ENCODE measurements around the gene UBXN1. TPM values are rescaled to one million over a fixed set of nuclear protein-coding genes. Genes with fewer than 3 reads are reported as not detected.
"Not testable (repeated sequence)": the region's sequence is repeated elsewhere in the genome, so short reads cannot be mapped to it uniquely, and the experiment has no call there.

Gene UBXN1
- total RNA-seq, 1 experiment from 2014 or later: 100 TPM

GRCh38 chr11:62712276-62712812, 33.5 kb upstream of the UBXN1 start:
- no peak for DNase-seq (ENCODE audit: low read depth, low spot score)
- in situ Hi-C loops (cut with HindIII; ENCODE audit: low pct_unique_long_range_greater_than_20kb, low sequenced_read_pairs): no loop called here

DNA sequence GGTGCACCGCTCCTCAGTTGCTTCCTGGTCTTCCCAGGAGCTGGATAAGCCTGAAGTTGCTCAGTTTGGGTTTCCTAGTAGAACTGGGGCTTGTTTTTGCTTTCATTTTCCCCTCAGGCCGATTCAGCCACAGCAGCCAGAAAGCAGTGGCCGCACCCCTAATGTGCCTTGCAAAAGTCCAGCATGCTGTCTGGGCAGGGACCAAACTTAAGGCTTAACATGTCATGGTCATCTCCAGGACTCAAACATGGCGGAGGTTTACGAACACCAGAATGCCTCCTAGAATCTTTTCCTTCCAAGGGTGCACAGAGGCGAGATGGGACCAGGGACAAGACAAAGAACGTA, 31.1 kb upstream of the UBXN1 start:
- DNase-seq (ENCODE audit: low read depth, low spot score): no peak
- in situ Hi-C loops (cut with HindIII; ENCODE audit: low pct_unique_long_range_greater_than_20kb, low sequenced_read_pairs): no loop called here

DNA sequence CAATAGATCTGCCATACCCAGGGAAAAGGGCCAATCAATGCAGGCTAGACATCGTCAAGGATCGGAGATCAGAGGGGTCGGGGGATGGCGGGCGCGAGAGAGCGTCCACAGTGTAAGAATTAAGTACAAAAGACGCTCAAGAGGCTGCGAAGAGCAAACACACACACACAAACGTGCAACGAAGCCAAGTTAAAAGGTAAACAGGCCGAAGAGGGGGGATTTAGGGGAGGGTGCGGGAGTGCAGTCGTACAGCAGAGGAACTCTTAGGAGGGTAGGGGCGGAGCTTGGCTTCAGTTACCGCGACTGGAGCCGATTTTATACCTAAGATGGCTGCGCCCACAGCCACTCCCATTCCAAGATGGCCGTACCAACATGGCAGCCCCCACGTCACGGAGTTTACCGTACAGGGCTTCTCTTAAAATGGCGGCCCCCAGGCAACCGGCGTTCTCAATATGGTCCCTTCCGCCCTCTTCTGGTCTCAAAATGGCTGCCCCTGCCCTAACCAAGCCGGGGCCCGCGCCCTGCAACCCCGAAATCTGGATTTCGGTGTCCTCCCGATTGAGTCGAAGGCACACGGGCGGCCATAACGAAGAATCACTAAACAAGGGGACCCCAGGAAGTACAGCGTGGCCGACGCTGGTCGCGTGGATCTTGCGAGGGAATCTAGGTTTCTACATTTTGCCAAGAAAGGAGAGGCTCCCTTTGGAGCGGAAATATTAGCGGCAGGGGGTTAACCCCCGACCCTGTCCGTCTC, 30.6 kb upstream of the UBXN1 start:
- DNase-seq (ENCODE audit: low read depth, low spot score): peak; percentile 96
- in situ Hi-C loops (cut with HindIII; ENCODE audit: low pct_unique_long_range_greater_than_20kb, low sequenced_read_pairs): no loop called here

DNA sequence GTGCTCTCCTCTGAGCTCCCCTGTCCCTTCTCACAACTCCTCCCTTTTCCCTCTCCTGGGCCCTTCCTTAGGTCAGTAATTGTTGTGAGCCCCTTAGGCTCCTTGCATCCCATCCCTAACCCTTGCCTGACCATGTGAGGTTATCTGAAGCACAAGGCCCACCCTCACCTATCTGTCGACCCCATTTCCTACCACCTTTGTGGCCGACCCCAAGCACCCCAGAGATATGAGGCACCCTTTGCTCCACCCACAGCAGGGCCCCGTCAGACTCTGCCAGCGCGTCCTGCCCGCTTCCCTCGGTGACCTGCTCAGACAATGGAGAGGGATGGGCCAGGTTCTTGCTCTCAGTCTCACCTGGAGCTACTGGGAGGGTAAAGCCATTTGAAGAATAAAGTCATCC, 29.9 kb upstream of the UBXN1 start:
- no peak for DNase-seq (ENCODE audit: low read depth, low spot score)
- in situ Hi-C loops (cut with HindIII; ENCODE audit: low pct_unique_long_range_greater_than_20kb, low sequenced_read_pairs): no loop called here

- no peak for DNase-seq (ENCODE audit: low read depth, low spot score)
- in situ Hi-C loops (cut with HindIII; ENCODE audit: low pct_unique_long_range_greater_than_20kb, low sequenced_read_pairs): no loop called here
These were observed 29.5 kb upstream of the UBXN1 start for GRCh38 chr11:62708392-62708791.

- DNase-seq (ENCODE audit: low read depth, low spot score): no peak
- in situ Hi-C loops (cut with HindIII; ENCODE audit: low pct_unique_long_range_greater_than_20kb, low sequenced_read_pairs): no loop called here
These were observed 28.5 kb upstream of the UBXN1 start, which contains the start of the genes BSCL2 and GNG3 for GRCh38 chr11:62707277-62707861. TSS of gene BSCL2 (minus strand) at chr11:62707424. CDS start at chr11:62707195, 229 bp downstream. TSS of gene GNG3 (plus strand) at chr11:62707676. CDS start at chr11:62708296, 620 bp downstream.

DNA sequence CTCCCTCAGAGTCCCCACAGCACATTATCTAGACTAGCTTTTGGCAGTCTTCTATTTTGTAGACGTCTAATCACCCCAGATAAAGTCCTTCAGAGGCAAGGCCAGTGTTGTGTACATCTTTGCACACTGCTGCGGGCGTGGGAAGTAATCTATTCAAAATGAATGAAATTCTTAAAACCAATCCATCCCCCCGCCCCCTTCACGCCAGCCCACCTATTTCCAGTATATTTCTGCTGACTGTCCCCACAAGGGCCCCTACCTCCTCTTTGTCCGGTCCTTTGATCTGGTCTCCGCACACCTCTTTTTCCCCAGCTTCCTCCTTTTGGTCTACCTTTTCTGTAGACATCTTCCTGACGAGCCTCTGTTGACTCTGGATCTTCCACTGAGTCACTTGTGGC, 28.0 kb upstream of the UBXN1 start:
- DNase-seq (ENCODE audit: low read depth, low spot score): no peak
- in situ Hi-C loops (cut with HindIII; ENCODE audit: low pct_unique_long_range_greater_than_20kb, low sequenced_read_pairs): no loop called here

DNA sequence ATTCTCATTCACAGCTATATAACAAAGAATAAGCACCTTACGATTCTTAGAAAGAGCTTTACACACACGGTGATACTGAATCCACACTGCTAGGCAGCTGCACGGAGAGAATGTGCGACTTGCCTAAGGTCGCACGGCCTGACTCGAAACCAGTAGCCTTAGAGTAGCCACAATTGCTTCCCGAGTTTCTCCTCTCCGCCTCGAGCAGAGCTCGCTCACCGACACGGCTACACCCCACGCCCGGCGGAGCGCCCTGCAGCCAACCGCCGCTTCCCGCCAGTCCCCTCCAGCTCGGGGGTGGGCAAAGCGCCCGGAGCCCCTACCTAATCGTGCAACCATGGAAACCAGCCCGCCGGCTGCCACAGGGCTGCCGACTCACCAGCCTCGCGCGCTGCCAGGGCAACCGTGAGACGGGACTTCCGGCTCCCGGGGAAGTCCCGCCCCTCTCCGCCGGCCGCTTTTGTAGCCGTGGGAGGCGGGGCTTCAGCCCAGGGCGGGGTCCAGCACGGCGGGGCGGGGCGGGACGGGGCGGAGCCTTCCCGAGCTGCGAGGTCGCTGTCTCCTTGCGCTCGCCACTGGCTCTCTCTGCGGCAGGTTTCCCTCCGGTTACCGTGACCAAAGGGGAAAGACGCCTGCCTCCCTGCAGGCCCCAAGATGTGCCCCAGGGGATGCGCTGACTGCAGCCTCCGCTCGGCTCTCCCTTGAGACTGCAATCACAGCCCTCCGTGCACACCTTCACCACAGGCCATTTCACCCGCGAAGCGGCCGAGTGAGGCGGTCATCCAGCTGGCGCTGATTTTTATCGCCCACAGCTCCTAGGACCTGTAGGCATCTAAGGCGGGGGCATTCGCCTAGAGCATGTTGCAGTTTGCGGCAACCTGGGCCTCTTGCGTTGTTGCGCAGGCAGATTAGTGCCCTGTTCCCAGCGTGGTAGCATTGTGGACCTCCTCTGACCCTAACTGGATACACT, 27.3 kb upstream of the UBXN1 start:
- DNase-seq (ENCODE audit: low read depth, low spot score): peak; percentile 86
- in situ Hi-C loops (cut with HindIII; ENCODE audit: low pct_unique_long_range_greater_than_20kb, low sequenced_read_pairs): no loop called here

- in situ Hi-C loops (cut with HindIII; ENCODE audit: low pct_unique_long_range_greater_than_20kb, low sequenced_read_pairs): no loop called here
- no peak for DNase-seq (ENCODE audit: low read depth, low spot score)
These were observed 26.5 kb upstream of the UBXN1 start for GRCh38 chr11:62705413-62705812.

DNA sequence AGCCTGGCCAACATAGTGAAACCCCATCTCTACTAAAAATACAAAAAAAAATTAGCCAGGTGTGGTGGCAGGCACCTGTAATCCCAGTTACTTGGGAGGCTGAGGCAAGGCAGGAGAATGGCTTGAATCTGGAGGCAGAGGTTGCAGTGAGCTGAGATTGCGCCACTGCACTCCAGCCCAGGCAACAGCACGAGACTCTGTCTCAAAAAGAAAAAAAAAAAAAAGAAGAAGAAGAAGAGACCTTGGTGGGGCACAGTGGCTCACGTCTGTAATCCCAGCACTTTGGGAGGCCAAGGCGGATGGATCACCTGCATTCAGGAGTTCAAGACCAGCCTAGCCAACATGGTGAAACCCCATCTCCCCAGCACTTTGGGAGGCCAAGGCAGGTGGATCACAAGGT, 25.0 kb upstream of the UBXN1 start:
- in situ Hi-C loops (cut with HindIII; ENCODE audit: low pct_unique_long_range_greater_than_20kb, low sequenced_read_pairs): not testable (repeated sequence)

DNA sequence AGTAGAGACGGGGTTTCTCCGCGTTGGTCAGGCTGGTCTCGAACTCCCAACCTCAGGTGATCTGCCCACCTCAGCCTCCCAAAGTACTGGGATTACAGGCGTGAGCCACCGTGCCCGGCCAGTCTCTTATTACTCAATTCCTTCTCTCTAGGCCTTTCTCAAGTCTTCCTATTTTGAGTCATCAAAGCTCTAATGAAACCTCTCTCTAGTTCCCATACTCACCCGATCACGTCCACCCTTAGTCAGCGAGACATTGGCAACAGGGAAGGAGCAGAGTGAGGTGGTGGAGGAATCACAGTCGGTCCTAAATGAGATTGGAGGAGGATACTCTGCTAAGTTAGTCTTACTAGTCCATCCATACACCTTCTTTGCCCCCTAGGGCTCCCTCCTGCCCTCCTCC, 23.4 kb upstream of the UBXN1 start:
- in situ Hi-C loops (cut with HindIII; ENCODE audit: low pct_unique_long_range_greater_than_20kb, low sequenced_read_pairs): no loop called here
- no peak for DNase-seq (ENCODE audit: low read depth, low spot score)

More for the DNA sequence above, 25.0 kb upstream of the UBXN1 start:
- not testable (repeated sequence) for DNase-seq (ENCODE audit: low read depth, low spot score)

DNA sequence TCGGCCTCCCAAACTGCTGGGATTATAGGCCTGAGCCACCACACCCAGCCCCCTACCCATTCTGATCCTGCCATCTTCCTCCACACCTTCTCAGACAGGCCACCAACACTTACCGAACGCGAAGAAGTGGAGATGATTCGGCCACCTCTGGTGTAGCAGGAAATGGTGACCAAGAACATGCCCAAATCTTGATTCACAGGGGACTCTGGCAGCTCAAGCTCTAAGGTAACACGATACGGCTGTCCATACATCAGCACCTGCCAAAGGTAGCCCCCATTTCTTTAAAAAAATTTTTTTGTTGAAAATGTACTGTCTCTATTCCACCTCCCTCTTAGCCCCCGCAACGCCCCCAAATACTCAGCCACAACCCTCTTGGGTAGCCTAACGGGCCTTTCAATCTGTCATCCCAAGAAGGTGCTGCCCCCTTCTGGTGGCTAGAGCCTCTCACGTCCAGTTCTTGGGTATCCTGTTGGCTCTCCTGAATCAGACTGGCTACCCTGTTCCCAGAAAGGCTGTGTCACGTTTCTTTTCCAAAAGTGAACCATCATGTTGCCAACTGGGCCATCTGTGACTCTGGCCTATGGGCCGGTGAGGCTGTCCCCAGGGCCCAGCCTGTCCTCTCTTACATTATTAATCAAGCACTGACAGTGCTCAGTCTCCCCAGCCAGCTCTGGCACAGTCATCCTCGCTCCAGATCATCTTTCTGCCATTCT, 15.7 kb upstream of the UBXN1 start:
- DNase-seq (ENCODE audit: low read depth, low spot score): peak; percentile 82
- in situ Hi-C loops (cut with HindIII; ENCODE audit: low pct_unique_long_range_greater_than_20kb, low sequenced_read_pairs): no loop called here

DNA sequence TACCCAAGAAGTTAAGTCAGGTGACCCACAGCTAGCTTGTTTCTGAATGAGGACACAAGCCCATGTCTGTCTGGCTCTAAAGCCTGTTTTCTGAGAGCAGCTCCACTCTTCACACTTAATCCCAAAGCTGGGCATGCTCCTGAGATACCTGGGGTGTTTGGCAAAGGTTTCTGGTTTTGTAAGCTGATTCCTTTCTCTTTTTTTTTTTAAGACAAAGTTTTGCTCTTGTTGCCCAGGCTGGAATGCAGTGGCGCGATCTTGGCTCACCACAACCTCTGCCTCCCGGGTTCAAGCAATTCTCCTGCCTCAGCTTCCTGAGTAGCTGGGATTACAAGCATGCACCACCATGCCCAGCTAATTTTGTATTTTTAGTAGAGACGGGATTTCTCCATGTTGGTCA, 14.8 kb upstream of the UBXN1 start:
- in situ Hi-C loops (cut with HindIII; ENCODE audit: low pct_unique_long_range_greater_than_20kb, low sequenced_read_pairs); DNase-seq (ENCODE audit: low read depth, low spot score): not testable (repeated sequence)

DNA sequence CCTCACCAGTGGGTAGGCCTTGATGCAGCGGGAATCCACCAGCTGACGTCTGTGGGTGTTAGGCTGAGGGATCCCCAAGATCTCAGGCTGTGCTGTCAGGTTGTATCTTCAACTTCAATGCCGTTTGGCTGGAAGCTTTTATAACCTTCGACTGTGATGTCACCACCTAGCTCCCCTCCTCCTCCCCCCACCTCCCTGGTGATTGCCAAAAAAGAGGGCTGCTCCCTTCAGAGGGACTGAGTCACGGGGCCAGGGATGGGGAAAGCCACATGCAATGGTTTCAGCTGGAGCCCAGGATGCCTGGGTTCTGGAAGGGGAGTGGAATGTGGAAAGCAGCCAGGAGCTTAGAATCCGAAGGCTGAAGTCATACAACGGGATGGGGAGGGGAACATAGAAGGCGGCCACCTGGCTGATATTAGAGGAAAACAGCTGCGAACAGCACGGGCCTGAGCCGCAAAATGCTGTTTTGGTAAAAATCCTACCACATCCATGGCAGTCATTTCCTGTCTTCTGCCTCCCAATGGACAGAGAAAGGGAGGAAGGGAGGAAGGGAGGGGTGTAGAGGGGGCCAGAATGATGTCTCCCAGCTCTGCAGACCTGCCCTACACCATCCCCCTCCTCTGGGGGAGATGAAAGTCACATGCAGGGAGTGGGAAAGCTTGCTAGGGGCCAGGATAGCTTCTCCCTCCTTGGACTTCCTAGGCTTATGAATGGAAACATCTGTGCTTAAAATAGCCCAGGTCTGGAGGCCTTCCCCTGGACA, 10.7 kb upstream of the UBXN1 start, which contains the start of gene LRRN4CL:
TSS of gene LRRN4CL (minus strand) at position 110 of the 763 bp plus-strand sequence. CDS start 1,022 bp downstream, outside the sequence.
- peak; percentile 47 for DNase-seq (ENCODE audit: low read depth, low spot score)
- in situ Hi-C loops (cut with HindIII; ENCODE audit: low pct_unique_long_range_greater_than_20kb, low sequenced_read_pairs): no loop called here

- no peak for DNase-seq (ENCODE audit: low read depth, low spot score)
- in situ Hi-C loops (cut with HindIII; ENCODE audit: low pct_unique_long_range_greater_than_20kb, low sequenced_read_pairs): no loop called here
These were observed 9.6 kb upstream of the UBXN1 start for GRCh38 chr11:62688491-62688890.

DNA sequence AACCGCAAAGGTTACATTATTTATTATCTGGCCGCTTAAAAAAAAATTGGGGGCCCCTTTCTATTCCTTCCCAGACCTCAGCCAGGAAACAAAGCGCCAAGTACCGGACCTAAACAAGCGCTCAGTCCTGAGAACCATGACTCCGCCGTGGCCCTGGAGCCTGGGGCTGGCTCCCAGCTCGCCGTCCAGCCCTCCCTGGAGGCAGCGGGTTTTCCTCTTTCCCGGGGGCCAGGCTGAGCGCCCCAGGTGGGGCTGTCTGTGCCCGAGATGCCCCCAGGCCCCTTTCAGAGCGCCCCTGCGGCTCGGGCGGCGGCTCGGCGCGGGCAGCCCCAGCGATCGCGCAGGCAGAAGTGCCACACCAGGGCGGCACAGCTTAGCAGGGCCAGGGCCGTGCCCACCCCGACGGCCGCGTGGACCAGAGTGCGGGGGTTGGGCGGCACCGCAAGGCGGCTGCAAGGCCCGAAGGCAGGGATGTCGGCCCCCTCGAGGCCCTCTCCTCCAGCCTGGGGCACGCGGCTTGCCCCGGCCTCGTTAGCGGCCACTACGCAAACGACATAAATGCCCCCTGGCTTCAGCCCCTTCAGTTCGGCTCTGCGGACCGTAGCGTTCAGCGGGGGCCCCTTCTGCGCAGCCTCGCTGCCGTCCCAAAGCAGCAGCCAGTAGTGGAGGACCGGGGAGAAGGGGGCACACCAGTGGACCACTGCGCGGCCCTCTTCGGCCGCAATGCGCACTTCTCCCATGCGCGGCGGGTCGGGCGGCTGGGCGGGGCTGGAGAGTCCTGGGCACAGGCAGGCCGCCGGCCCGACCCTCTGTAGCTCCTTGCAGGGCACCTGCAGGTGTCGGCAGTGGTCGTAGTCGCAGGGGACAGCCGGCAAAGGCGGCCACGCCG, 8.9 kb upstream of the UBXN1 start:
- DNase-seq (ENCODE audit: low read depth, low spot score): no peak
- in situ Hi-C loops (cut with HindIII; ENCODE audit: low pct_unique_long_range_greater_than_20kb, low sequenced_read_pairs): no loop called here

Measured in SK-MEL-5 (cell line).